Measurements from ENCODE around the gene DLG2.
A peak's percentile ranks its signal among the peaks of the same experiment; 100 is the strongest.

Gene DLG2

DNA sequence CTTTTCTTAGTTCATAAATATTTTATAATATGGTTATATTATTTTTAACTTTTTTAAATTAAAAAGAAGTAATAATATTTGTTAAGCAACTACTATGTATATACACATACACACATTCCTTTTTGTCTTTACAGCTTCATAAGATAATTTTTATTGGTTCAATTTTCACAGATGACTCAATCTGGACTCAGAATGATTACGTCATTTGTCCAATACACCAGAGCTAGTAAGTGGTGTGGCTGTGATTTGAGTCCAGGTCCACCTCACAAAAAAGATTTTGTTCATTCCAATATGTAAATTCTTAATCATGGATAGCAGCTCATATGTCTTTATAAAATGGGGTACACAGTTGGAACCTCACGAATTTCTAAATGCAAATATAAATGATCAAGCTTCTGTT is 1014.5 kb downstream of the DLG2 start:
- DNase-seq: no peak

DNA sequence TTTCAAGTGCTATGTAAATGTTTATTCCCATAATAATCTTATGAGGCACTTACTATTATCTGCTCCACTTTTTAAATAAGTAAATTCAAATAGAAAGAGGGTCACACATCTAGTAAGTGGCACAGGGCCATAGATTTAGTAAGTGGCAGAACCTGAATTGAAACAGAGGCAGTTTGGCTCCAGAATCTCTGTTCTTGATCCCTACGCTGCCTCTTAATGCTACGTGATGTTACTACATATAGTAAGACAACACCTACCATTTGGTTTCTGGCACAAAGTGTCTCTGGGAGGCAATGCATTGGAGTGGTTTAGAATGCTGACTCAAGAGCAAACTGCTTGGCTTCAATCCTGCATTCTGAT is 1018.3 kb downstream of the DLG2 start:
- no peak for DNase-seq

DNA sequence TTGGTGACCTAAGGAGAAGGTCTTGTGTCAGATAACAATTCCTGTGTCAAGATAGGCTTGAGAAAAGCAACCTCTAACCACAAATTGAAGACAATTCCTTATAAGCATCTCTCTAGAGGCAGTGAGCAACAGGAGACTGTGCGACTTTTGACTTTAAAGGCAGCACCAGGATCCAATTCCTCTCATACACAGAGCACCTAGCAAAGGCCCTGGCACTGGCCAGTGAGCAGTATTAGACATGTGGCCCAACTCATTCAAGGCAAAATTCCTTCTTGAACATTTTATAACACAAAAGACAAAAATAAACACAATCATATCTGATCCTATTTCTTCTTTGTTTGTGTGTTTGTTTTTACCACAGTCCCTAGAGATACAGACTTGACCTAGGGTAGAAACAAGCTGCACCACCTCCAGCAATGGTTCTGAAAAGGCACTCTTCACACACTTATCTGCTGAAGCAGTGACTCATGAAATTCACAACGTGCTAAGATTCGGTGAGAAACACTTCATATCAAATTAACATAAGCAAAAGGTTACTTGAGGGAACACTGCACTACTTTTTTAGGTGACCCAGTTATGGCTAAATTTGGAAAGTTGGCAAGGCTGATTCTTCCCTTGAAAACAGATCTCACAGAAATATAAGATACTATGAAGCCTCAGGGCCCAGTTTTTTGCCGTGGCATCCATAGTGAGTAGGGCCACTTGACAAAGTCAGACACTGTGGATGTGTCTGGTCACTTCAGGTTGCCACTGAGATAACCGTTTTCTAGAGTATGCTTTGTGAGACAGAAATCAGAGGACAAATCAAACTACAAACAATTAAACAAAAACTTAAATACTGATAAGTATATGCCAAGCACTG is 1018.9 kb downstream of the DLG2 start:
- no peak for DNase-seq

DNA sequence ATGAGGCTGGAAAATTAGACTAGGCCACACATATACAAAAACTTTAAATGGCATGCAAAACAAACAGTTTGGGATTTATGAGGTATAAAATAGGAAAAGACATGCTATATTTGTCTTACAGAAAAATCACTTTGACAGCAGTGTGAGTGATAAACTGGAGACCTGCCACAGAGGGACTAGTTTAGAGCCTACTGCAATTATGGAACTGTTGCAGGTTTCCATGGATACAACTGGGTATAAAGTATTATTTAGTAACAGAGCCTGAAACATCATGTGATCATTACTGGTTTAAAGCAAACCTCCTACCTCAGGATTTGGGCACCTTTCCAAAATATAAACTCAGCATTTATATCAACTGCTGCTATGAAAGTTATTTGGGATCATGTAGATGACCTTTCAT is 1032.5 kb downstream of the DLG2 start:
- DNase-seq: no peak

DNA sequence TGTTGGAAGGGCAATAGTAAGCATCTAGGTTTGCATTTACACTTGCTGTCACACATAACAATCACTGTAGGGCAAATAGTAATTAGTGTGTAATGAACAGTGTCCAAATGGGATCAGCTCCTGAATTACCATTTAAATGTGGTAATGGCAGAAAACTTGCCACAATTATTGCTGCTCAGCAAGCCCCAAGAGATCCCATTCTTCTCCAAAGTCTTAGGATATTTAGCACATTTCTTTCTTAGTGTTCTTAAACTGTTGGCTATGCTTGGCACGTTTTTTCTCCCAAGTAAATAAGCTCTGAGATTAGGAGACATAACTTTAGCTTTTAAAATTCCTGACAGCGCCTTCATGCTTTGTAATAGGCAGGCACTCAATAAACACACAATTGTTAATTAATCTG is 1037.0 kb downstream of the DLG2 start:
- DNase-seq: no peak

DNA sequence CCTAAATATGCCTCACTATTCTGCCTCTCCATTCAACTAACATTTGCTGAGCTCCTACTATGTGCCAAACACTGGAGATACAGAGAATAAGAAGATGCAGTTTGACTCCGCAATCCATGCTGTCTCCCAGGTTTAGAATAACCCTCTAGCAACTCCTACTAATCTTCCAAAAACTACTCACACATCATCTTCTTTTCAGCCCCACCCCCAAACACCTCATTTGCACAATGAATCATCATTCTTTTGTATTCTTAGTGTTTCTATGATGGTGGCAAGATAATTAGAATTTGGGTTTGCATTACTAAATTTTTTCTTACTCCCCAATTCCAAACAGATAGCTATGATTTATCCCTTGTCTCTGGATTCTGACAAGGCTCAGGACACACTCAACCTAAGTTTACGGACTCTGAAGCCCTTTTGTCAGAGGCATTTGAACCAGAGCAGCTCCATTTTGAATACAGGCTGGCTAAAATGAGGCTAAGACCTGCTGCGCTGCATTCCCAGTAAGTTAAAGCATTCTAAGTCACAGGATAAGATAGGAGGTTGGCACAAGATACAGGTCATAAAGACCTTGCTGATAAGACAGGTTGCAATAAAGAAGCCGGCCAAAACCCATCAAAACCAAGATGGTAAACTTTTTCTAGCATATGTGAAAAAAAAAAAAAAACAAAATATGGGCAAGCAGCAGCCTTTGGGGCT is 1038.9 kb downstream of the DLG2 start:
- DNase-seq: no peak

DNA sequence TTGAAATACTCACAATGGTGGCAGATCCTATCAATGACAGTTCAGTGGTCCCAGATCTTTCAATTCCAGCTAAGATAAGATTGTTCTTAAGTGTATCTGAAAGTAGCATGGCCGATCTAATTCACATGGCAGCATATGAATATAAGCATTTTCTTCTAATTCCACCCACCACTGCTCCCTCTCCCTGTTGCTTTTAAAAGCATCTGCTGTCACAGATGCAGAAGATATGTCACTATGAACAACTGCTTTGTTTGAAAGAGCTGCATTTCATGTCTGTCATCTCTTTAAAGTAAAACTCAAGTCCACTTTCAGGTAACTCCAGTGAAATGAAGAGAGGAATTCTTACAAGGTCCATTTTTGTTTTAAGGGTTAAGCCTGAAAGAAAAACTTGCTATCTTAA is 1044.0 kb downstream of the DLG2 start:
- DNase-seq: no peak

DNA sequence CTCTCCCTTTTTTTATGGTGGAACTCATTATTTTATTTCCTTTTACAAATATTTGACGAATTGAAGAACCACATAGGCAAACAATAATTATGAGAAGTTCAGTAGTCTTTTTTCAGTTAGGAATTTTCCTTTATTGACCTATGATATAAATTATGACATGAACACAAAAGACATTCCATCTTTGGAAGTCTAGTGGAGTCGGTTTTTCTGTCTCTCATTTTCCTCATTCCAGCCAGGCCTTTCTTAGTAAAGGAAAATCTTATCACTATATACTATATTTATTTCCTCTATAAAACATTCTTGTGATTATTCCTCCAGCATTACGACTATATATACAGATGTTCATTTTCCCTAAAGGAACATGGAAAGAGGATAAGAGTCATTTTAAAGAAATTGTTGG is 1046.1 kb downstream of the DLG2 start:
- no peak for DNase-seq

DNA sequence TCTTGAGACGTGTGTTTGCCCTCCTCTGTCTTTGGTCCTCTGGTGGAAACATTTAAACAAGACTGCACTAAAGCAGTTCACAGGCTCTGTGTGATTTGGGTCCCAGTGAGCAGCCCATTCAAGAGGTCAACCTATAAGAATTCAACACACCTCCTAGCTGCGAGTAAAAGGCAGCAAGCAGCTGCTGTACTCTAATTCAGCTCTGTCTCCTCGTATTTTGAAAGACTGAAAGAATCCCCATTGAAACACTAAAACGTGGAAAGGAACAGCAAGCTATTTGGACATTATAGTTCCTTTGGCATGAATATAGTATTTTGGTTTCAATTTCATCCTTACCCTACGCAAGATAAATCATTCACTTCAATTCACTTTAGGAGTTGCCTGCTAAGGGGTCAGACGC is 1046.7 kb downstream of the DLG2 start:
- no peak for DNase-seq

DNA sequence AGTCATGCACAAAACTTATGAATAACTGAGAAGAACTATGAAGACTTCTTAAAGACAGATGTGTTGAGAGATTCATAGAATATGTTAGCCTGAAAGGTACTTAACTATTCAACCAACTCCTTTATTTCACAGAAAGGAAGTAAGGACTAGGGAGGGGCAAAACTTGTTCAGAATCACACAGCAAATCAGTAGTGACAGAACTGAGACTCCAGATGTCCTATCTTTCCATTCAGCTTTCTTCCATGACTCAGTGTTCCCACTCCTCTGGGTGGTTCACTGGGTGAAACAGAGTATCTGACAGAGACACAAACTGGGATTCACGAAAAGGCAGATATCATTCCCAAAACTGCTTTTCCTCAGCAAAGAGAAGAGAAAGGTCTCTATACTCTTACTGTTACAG is 1053.3 kb downstream of the DLG2 start:
- DNase-seq: no peak

DNA sequence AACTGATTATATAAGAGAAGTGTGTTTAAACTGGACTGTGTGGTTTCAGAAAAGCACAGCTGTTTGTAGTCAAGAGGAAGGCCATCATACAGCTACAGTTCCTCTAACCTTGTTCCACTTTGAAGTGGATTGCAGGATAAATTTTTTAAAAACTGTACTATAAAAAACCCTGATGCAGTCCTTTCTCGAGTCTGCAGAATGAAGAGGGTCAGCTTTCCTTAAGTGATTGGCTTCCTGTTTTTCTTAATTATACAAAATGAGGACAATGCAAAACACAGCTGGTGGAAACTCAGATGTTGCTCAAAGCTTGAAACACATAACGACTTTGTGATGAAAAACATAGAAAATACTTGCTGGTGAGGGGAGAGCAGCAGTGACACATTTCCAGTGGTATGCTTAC is 1060.5 kb downstream of the DLG2 start:
- DNase-seq: peak; percentile 38 to 53

DNA sequence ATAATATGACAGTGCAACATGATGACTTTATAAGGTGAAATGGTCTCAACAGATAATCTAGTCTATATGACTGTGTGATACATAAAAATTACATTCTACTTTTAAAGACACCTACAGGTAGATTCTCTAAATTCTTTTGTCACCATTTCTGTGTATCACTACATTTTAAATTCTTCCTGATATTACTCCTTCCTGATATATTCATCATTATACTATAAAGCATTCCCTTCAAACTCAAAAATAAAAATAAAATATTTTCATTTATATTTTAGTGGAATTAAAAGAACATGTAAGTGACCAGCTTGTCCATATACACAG is 1062.3 kb downstream of the DLG2 start:
- DNase-seq: no peak

DNA sequence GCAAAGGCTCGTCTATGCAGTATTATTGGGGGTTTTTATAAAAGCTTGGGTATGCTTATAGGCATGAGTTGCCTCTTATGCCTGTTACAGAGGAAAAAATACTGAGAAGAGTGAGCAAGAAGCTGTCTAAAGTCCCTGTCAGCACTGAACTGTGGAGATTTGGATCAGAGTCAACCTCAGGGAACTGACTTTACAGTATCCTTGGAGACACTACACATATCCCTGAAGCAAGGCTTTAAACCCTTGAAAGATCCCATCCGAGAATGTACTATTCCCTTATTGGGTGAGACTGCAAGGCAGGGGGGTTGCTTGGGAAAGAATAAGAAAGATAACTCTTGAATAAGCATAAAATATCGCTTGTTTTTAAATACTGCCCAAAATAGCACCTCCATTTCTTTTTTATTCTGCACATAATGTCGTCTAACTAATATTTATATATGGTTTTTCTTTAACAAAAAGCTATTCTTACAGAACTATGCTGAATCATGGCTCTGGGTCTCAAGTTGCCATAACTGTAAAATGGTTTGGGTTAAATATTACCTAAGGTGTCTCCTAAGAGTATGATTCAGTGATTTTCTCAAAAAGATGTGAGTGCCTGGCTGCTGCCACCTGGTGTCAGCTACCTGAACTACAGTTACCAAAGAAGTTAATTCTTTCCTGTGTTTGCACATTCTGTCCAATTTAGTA is 1062.8 kb downstream of the DLG2 start:
- DNase-seq: peak; percentile 55 to 64

DNA sequence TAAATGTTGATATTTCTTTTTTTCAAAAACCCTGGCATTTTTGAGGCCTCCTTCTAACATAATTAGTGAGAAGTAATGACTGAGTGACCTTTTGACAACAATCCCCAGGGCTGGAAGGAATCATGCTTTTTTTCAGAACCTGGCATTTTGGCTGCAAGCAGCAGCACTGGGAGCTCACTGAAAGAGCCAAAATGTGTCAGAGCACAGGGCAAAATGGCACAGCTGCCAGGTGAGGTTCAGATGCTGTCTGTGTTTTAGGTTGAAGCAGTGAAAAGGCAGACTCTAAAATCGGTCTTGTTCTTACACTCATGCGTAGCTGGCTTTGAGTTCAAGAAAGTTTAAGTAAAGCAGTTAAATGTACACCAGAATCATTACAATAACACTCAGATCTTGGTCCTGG is 1063.8 kb downstream of the DLG2 start:
- DNase-seq: no peak

DNA sequence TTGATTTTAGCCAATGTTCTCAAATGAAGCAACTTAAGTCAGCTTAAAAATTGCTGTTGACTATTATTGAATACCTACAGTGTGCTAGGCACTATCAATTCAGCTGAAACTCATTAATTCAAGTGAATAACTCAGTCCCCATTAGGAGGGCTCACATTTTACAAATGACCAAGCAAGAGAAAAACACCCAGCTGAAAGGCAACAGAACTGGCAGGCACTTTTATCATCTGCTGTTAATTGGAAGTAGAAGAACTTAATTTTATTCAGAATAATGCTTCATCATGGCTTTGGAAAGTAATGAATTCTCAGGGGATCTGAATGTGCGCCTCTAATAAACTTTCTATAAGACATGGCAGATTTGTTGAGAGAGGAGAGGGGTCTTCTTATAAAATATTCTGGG is 1066.9 kb downstream of the DLG2 start:
- no peak for DNase-seq

DNA sequence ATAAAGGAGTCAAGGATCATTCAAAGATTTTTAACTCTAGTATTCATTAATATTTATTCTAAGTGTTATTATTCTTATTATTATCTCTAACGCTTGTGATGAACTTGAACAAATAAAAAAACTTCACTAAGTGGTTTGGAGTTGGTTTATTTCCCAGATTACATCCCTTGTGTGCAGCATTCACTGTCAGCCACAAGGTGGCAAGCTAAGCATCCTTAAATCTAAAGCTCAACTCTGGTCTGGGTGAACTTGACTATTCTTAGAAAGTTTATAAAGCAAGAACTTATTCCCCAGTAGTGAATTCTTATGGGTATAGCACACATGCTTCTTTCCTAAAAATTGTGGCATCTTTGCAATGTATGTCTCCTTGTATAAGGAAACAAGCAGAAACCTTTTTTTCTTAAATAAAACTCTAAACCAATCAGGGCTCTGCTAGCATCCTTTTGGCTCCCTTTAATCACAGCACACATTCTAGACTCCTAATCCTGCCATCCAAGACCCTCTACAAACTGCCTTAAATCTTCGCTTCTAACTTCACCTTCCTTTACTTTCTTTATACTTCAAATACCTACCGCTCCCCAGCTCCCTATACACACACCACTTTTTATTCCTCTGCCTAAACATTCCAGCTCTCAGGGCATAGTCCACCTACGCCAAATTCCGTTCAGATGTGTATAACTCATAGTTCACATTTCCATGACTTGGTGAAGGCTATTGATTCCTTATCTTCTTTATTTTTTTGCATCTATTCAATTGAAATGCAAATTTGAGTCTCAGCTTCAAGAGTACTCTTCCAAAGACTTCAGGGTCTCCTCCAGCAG is 1068.8 kb downstream of the DLG2 start:
- DNase-seq: peak; percentile 67 to 82

DNA sequence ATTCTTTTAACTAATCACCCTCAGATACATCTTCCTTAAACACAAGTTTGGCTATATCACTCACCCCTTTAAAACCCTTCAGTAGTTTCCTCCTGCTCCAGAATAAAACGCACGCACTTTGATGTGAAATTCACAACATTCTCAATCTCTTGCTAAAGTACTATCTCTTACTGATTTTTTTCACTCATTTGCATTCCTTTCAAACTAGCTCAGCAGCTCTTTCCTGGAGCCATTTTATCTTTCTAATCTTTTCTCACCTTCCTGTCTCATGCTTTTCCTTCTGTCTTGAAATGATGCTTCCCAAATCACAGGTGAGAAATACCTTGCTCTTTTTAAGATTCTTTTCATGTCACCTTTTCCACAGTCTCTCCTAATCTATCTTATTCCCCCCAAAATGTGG is 1074.4 kb downstream of the DLG2 start:
- DNase-seq: no peak

DNA sequence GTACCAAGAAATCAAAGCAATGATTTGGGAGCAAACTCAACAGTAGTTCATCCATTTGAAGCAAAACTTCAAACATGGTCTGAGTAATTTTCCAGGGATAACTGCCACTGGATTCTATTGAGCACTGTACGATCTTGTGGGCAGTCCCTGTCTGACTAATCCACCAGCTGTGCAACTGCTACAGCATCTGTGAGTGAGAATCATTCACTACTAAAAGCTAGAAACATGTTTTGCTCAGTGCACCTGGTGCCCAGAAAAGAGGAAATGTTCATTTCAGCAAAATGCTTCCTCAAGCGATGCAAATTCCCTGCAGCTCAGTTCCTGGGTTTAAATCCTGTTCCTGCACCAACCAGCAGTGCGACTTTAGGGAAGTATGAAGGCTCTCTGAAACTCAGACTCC is 1077.9 kb downstream of the DLG2 start:
- no peak for DNase-seq

DNA sequence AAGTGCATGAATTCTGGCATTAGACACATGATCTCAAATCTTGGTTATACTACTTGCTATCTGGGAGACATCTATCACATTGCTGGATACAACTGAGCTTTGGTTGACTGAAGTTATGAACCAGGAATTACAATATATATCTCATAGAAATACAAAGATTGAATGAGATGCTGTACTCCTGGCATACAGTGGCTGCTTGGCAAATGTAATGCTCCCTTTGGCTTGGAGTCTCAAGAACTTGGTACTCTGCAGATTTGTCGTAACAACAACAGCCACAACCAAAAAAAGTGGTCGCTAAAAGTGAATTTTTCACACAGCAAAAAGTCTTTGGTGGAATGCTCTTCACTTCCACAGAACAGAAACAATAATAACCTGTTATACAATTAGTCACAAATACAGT is 1082.6 kb downstream of the DLG2 start:
- DNase-seq: no peak

DNA sequence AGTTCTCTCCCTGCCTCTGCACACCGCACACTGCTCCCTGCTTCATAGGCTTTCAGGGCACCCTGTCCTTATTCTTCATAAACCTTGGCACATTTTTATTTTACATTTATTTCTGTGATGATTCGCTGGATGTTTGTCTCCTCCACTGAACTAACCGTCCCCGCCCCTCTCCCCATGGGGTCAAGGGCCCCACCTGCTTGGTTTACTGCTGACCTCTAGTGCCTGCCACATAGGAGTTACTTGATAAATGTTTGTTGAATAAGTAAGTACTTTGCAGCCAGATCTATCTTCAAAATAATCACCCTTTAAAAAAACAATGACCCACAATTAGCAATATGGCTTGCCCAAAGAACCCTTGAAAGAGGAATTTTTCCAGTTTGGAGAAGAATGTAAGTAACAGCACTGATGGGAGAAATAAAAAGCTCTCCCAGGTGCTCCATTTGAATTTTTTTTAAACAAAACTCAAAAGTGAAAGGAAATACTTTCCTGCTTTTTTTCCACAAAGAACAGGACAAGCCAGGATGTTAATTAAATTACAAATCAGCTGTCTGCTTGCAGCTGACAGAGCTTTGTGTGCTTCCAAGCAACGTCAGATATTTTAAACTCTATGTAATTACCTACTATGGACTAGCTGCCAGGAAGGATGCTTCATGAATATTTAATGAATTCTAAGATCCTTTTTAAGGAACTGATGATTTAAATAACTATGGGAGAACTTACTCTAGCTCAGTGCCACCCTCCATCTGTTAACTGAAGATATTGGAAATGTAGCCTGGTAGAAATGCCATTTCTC is 1083.6 kb downstream of the DLG2 start:
- no peak for DNase-seq

DNA sequence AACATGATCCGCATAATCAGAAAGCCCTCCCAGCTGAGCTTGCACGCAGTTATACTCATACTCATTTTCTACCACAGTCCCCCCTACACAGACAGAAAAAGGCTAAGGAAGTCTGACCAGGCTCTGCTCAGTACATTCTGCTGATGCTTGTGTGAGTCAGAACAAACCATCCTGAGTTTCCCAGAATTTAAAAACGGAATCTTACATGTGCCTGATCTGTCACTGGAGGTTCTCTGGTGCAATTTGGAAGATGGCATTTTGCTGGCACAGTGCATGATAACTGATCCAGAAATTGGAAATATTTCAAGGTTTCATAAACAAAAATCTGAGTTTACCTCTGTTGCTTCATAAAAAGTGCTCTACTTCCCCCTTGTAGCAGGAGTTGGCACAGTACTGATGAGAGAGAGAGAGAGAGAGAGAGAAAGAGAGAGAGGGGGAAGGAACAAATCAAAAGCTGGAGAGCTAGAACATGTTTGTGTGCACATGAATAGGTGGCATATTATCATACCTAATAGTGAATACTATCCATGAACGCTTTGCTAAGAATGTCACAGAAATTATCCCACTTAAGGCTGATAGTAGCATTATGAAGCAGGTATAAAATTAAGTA is 1085.3 kb downstream of the DLG2 start:
- DNase-seq: no peak

DNA sequence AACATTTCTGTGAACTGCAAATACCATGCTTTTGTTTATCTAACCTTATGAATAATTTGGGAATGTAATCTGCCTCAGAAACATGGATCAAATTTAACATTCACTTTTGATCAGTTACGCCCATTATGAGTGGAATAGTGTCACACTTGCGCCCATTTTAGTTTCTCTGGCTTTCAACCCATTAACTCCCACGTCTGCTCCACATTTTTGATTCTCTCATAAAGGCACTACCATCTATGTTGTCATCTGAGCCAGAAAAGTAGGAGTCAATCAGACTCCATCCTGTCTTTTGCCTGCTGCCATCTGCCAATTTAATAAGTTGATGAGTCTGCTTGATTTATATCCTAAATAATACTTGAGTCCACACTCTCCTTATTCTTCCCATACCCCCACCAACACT is 1090.7 kb downstream of the DLG2 start:
- DNase-seq: no peak
